ENCODE results near the gene ZNF221. TPM values are rescaled to one million over a fixed set of nuclear protein-coding genes. Genes with fewer than 3 reads are reported as not detected.

The ZNF221 gene
- total and polyA plus RNA-seq, 9 donors = 2.2 to 11.5 (median 8.0) TPM

DNA sequence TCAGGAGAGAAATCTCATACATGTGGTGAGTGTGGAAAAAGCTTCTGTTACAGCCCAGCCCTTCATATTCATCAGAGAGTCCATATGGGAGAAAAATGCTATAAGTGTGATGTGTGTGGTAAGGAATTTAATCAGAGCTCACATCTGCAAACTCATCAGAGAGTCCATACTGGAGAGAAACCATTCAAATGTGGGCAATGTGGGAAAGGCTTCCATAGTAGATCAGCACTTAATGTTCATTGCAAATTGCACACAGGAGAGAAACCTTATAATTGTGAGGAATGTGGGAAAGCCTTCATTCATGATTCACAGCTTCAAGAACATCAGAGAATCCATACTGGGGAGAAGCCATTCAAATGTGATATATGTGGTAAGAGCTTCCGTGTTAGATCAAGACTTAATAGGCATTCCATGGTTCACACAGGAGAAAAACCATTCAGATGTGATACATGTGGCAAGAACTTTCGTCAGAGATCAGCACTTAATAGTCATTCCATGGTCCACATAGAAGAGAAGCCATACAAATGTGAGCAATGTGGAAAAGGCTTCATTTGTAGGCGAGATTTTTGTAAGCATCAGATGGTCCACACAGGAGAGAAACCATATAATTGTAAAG lies 15.2 kb downstream of the ZNF221 start:
- Histone ChIP-seq H3K4me1 (ENCODE audit: insufficient read depth) (no peaks in the 10 kb centered on the region), H3K4me3 (no peak overlapping the region), H3K27me3 (no peaks in the 10 kb centered on the region), H3K9me3 (peaks cover 36 to 80% of the 10 kb centered on the region in 2 donors), H3K27ac (no peak overlapping the region), H3K36me3 (peaks cover 12% of the 10 kb centered on the region)
- DNase-seq = no peak
- TF ChIP-seq EP300 (IDR thresholded peaks at IDR 0.05) (no peak), POLR2A (IDR thresholded peaks at IDR 0.05) (no peak)
- TF ChIP-seq, protein P1, sequence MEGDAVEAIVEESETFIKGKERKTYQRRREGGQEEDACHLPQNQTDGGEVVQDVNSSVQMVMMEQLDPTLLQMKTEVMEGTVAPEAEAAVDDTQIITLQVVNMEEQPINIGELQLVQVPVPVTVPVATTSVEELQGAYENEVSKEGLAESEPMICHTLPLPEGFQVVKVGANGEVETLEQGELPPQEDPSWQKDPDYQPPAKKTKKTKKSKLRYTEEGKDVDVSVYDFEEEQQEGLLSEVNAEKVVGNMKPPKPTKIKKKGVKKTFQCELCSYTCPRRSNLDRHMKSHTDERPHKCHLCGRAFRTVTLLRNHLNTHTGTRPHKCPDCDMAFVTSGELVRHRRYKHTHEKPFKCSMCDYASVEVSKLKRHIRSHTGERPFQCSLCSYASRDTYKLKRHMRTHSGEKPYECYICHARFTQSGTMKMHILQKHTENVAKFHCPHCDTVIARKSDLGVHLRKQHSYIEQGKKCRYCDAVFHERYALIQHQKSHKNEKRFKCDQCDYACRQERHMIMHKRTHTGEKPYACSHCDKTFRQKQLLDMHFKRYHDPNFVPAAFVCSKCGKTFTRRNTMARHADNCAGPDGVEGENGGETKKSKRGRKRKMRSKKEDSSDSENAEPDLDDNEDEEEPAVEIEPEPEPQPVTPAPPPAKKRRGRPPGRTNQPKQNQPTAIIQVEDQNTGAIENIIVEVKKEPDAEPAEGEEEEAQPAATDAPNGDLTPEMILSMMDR (IDR thresholded peaks at IDR 0.05) = no peak
- intact Hi-C loops (cut with DNase I) = no loop called here
- WGBS, 3 donors = 97 to 100% (median 98%) methylated on average over 3 of the region's 3 CpGs

DNA sequence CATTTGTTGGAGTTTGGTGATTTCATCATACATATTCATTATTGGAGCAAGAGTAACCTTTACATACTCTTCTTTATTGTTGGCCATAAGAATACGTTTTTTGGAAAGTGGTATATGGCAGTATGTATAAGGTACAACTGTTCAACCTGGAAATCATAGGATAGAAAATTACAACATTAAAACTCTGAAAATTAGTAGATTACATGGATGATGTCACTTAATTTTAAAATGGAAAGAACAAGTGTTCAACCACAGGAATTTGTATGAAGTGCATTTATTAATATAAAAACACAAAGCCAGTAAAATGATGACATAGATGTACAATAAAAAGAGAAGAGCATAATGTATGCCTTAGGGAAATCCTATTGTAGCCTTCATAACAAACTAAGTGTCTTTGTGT lies 25.7 kb downstream of the ZNF221 start:
- Histone ChIP-seq H3K36me3 (no peaks in the 10 kb centered on the region), H3K9me3 (peaks cover 0 to 11% of the 10 kb centered on the region in 2 donors), H3K4me3 (no peak overlapping the region), H3K4me1 (ENCODE audit: insufficient read depth) (no peaks in the 10 kb centered on the region), H3K27ac (no peak overlapping the region), H3K27me3 (no peaks in the 10 kb centered on the region)
- DNase-seq = no peak
- no peak for TF ChIP-seq POLR2A (IDR thresholded peaks at IDR 0.05)
- TF ChIP-seq EP300 (IDR thresholded peaks at IDR 0.05) = no peak
- TF ChIP-seq, protein P1 (IDR thresholded peaks at IDR 0.05) = no peak
- intact Hi-C loops (cut with DNase I) = no loop called here
- whole genome bisulfite sequencing, 3 donors = 87 to 90% (median 87%) methylated on average over 1 of the region's 1 CpG

DNA sequence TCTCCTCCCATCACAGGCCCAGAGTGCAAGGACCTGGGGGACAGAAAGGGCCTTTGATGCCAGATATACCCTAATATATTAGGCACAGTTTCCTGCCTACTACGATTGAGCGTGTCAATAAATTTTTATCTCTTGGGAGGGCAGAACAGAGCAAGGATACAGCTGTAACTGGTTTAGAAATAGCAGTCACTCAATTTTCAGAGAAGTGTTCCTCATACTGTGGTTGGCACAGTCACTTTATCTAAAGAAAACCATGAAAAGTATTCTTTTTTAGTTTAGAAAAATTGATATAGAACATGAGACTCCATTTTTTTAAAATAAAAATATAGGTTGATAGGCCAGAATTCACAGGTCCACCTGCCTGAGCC lies 32.5 kb downstream of the ZNF221 start:
- intact Hi-C loops (cut with DNase I) = no loop called here
- 70 to 82% (median 79%) methylated on average over 2 of the region's 2 CpGs for WGBS, 3 donors

DNA sequence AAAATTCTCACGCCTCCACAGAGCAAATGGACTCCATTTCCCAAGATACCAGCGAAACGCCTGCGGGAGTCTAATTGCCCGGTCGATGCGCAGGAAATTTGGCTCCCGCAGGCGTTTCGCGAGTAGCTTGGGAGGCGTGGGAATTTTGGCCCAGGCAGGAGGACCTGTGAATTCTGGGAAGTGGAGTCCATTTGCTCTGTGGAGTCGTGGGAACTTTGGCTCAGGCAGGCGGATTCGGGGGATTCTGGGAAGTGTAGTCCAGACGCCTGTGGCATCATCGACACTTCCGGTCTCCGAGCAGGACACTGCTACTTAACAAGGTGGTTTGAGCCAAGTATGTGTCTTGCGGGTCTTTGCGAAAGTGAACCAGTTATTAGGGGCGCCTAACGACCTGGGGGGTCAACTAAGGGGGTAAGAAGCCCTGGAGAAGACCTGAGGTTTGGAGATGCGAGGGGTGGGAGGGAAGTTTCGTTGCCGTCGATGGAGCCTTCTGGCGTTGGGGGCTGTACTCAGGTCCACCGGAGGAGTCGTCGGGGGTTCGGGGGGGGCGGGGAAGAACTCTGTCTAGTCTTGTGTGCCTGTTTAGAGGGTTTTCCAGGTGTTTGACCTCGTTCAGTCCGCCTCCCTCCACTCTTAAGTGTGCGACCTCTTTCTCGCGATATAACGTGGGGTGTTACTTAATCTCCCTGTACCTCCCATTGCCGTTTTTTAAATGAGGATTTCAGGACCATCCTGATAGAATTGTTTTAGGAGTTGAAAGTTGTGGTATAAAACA lies 33.1 kb downstream of the ZNF221 start, which contains the start of gene ZNF155:
Gene ZNF155, plus strand, starts transcription at position 277 of the 775 bp plus-strand sequence. CDS start 4,356 bp downstream, outside the sequence.
- Histone ChIP-seq H3K4me3 (peak within 1 kb of the TSS; percentile 71), H3K27ac (no peak within 1 kb of the TSS), H3K27me3 (no peaks in the 10 kb centered on the region), H3K4me1 (ENCODE audit: insufficient read depth) (no peaks in the 10 kb centered on the region), H3K9me3 (no peaks in the 10 kb centered on the region), H3K36me3 (no peaks in the 10 kb centered on the region)
- DNase-seq = peak; percentile 88 to 92 (median 89)
- WGBS, 3 donors = 0 to 1% (median 1%) methylated on average over 40 of the region's 40 CpGs
- TF ChIP-seq, protein P1 (IDR thresholded peaks at IDR 0.05) = no peak
- TF ChIP-seq POLR2A (IDR thresholded peaks at IDR 0.05) = peak; percentile 24
- intact Hi-C loops (cut with DNase I) = loop anchor here in 1 of 4 donors (2.0 kb wide), 1 partner anchor 19 kb away; the partner anchor contains the start of gene ZNF230

More for the DNA sequence above, 32.5 kb downstream of the ZNF221 start:
- no peaks in the 10 kb centered on the region for H3K36me3 ChIP-seq
- TF ChIP-seq, protein P1 (IDR thresholded peaks at IDR 0.05) = no peak
- no peak for TF ChIP-seq EP300 (IDR thresholded peaks at IDR 0.05)
- no peak for TF ChIP-seq POLR2A (IDR thresholded peaks at IDR 0.05)
- no peaks in the 10 kb centered on the region for H3K4me1 ChIP-seq (ENCODE audit: insufficient read depth)
- no peaks in the 10 kb centered on the region for H3K9me3 ChIP-seq
- H3K4me3 ChIP-seq = peak overlapping the region; percentile 71
- no peak overlapping the region for H3K27ac ChIP-seq
- DNase-seq = no peak
- H3K27me3 ChIP-seq = no peaks in the 10 kb centered on the region
